Fibroblast of mammary gland (primary cell): Measurements from ENCODE around the gene RBMS3.

Source experiments
- DNase-seq: peaks from one replicate; pipeline ENCODE4 v3.0.0-alpha.2; 2010; ENCODE audit warnings: low read depth
- H3K4me3 ChIP-seq: 2 replicates; pipeline ENCODE4 v1.5.1; 2011; ENCODE audit warnings: low read depth, mild to moderate bottlenecking, low read length, moderate library complexity; ENCODE audit not compliant: control insufficient read depth
- TF ChIP-seq, protein P1 (sequence below): conservative IDR thresholded peaks from 2 replicates; pipeline ENCODE4 v1.5.1; 2011; ENCODE audit warnings: low read depth, low read length, inconsistent platforms; ENCODE audit not compliant: control insufficient read depth, insufficient read depth

RBMS3 gene

DNA sequence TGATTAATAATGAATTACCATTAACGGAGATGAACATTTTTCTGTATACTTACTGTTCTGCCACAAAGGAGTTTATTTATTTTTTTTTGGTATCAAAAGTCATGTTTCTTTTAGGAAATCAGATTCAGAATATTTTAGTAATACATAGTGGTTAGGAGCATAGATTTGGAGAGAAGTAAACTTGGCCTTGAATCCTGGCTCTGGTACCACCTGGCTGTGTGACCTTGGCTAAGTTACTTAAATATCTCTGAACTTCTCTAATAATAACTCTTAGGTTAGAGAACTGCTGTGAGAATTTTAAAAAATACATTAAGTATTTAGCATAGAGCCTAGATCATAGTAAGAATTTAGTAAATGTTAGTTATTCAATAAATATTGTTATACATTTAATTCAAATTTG, 309.1 kb downstream of the RBMS3 start:
- TF ChIP-seq, protein P1, sequence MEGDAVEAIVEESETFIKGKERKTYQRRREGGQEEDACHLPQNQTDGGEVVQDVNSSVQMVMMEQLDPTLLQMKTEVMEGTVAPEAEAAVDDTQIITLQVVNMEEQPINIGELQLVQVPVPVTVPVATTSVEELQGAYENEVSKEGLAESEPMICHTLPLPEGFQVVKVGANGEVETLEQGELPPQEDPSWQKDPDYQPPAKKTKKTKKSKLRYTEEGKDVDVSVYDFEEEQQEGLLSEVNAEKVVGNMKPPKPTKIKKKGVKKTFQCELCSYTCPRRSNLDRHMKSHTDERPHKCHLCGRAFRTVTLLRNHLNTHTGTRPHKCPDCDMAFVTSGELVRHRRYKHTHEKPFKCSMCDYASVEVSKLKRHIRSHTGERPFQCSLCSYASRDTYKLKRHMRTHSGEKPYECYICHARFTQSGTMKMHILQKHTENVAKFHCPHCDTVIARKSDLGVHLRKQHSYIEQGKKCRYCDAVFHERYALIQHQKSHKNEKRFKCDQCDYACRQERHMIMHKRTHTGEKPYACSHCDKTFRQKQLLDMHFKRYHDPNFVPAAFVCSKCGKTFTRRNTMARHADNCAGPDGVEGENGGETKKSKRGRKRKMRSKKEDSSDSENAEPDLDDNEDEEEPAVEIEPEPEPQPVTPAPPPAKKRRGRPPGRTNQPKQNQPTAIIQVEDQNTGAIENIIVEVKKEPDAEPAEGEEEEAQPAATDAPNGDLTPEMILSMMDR: no peak
- no peak for DNase-seq
- H3K4me3 ChIP-seq: no peak overlapping the region

DNA sequence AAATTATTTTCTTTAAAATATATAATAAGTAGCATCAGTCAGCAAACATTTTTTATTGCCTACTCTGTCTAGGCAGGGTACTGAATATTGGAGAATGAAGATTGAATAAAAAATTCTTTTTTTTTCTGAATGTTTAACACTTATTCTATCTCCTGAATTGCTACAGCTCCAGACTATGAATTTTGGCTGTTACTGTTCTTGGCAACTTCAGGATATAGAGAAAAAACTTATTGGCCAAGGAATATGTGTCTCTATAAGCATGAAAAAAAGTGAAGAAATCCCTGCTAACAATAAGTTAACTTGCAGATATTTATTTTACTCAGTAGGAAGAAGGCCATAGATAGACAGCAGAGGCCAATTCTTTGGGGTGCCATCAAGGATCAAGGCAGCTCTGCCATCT, 309.6 kb downstream of the RBMS3 start:
- TF ChIP-seq, protein P1: no peak
- DNase-seq: no peak
- H3K4me3 ChIP-seq: no peak overlapping the region

DNA sequence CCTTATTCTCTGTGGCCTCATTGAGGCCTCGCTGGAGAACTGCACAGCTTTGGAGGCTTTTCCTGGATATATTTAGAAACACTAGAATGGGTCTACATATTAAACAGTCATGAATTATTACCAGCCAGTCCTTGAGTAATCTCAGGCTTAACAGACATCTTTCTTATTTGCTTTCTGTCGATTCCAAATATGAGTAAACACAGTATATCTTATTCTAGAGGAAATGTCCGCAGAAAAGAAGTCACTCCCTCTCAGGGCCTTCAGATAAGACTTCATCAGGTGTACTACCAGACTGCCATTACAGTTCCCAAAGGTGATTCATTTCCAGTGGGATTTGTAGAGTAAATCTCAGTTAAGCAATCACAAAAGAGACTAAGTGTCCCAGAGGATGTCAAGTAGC, 310.7 kb downstream of the RBMS3 start:
- no peak for DNase-seq
- TF ChIP-seq, protein P1: no peak
- H3K4me3 ChIP-seq: no peak overlapping the region

DNA sequence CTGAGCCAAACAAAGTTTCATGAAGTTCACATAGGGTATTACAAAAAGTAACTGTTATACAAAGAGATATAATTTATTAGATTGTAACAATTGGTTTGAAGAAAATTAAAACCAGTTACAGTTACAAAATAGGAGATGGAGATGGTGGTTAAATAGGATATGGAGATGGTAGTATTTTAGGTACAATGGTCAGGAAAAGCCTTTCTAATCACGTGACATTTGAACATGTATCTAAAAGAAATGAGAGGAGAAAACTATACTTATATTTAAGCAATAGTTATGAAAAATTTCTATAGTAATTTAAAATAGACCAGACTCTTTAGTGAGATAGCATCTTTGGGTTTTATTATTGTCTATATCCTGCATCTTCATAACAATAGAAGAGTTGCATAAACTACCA, 312.9 kb downstream of the RBMS3 start:
- TF ChIP-seq, protein P1: no peak
- H3K4me3 ChIP-seq: no peak overlapping the region
- no peak for DNase-seq

DNA sequence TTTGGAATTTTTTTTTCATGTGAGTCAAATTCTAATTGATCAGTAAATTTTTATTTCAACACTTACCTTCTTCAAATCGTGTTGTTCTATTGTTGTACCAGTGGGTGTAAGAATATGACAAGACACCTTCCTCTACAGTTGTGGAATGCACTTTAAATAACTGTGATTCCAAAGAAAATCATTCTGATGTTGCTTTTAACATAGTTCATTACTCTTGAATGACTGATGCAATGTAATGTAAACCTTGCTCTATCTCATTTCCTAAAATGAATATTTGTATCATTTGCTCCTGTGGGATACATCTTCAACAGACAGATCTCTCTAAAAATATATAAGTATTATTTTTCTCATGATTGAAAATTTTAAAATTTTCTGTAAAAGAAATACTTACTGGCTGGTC, 313.4 kb downstream of the RBMS3 start:
- TF ChIP-seq, protein P1: no peak
- H3K4me3 ChIP-seq: no peak overlapping the region
- no peak for DNase-seq

DNA sequence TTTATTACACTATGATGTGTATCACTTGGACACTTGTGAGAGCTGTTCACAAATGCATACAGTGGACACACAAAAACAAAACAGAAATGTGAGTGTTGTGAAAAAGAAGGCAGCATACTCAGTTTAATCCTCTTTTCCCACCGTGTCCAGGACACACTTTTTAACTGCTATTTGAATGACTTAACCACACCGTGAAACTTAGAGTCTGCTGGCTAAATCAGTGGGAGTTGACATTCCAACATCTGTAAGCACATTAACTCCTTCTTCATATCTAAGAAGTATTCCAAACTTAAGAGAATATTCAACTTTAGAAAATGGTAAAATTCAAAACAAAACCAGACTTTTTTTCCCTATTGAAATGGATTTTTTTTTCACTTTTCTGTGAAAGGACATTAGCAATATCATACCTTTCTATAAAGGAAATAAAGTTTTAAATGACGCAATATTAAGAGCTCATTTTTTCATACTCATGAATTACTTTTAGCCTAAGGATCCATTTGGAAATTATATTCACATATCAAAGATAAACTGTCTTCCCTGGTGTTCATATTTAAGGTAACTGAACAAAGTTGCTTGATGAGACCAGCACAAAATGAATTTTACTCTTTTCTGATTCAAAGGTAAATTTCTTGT, 316.6 kb downstream of the RBMS3 start:
- H3K4me3 ChIP-seq: no peak overlapping the region
- DNase-seq: no peak
- TF ChIP-seq, protein P1: no peak
